ENCODE results near the gene GRHL3.

DNA sequence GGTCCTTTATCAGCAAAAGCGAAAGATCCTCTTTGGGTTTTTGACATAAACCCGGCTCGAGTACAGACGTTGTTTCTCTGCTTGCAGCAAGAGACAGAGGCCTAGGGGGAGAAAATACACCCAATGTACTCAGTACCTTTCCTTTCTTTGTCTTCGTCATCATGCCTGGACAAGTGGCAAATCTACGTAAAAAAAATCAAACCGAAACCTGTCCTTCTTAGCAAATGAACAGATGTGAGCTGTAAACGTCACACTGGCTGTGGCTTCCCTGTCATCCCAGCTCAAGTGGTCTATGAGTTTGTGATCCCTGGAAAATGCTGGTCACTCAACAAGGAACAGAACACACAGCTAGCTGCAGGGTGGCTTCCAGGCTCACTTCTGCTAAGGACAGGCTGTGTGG, 54.6 kb downstream of the GRHL3 start:
- TF ChIP-seq CTCF (IDR thresholded peaks at IDR 0.05; ENCODE audit: low read length) (no peak), EZH2 (IDR thresholded peaks at IDR 0.05; ENCODE audit: borderline replicate concordance, low read length) (no peak)

Measured in OCI-LY1 (cell line).